SKM-1 treated with dmso at 0.1 percent for 144 hours (cell line): ENCODE data around the gene AP3S2.
A peak's percentile ranks its signal among the peaks of the same experiment; 100 is the strongest.
"Not testable (repeated sequence)": the region's sequence is repeated elsewhere in the genome, so short reads cannot be mapped to it uniquely, and the experiment has no call there.

Experiments
- DNase-seq: peaks from one replicate; lab custom pipeline; 2025; ENCODE audit not compliant: unreplicated experiment; lab: John Stamatoyannopoulos, UW

Gene AP3S2

DNA sequence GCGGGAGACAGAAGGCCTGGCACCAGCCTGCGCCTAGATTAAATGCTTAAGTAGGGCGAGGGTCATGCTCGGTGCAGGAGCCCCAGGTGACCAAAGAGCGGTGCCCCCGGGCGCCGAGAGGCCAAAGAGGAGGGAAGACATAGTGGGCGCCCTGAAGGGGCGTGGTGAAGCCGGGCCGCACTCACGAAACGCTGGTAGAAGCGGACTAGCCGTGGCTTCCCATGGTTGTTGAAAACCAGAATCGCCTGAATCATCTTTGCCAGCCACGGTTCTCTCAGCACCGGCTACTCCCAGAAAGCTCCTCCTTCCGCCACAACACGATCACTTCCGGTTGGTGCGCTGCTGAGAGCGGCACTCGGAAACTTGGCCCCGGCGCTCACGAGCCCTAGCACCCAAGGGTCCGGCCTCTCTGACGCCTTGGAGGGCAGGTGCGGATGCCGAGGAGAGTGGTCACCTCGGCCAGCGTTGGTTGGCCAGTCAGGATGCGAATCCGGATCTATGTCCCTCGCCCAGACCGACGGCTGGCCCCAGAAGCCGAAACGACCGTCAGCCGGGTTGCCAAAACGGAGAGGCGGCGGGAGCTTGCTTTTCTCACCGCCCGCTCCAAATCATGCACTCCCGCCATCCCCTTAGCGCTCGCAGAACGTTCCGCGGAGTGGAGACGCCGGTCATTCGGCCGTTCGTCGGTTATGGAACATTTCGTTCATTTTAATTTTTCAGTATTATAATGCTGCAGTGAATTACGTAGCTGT, at the start of gene AP3S2:
AP3S2 (minus strand) TSS at position 299 of the 752 bp plus-strand sequence; CDS start at position 254, 45 bp downstream.
- peak; percentile 90 for DNase-seq

GRCh38 chr15:89939910-89940309, 46.1 kb upstream of the AP3S2 start:
- DNase-seq = no peak

DNA sequence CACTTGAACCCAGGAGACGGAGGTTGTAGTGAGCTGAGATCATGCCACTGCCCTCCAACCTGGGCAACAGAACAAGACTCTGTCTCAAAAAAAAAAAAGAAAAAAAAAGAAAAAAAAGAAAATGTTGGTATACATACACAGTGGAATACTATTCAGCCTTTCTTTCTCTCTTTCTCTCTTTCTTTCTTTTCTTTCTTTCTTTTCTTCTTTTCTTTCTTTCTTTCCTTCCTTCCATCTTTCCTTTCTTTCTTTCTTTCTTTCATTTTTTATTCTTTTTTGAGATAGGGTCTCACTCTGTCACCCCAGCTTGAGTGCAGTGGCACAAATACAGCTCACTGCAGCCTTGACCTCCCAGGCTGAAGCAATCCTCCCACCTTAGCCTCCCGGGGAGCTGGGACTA, 45.6 kb upstream of the AP3S2 start:
- DNase-seq = not testable (repeated sequence)

- no peak for DNase-seq
Observed at GRCh38 chr15:89937365-89938350, 43.9 kb upstream of the AP3S2 start.

DNA sequence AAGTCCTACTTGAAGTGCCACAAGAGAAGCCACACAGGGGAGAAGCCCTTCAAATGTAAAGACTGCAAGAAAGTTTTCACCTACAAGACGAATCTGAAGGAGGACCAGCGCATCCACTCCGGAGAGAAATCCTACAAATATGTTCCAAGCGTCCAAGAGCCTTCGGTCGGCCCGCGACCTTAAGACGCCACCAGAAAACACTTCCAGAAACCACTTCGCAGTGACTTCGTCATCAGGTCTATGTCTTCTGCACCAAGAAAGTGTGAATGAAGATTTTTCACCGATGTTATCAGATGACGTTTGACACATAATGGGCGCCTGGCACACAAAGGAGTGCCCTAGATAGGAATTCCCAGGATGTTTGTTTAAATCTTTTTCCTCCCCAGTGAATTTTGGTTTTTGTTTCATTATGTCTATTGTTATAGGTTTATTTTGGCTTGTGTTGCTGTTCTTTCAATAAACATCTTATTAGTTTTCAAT, 43.0 kb upstream of the AP3S2 start:
- DNase-seq = no peak

DNA sequence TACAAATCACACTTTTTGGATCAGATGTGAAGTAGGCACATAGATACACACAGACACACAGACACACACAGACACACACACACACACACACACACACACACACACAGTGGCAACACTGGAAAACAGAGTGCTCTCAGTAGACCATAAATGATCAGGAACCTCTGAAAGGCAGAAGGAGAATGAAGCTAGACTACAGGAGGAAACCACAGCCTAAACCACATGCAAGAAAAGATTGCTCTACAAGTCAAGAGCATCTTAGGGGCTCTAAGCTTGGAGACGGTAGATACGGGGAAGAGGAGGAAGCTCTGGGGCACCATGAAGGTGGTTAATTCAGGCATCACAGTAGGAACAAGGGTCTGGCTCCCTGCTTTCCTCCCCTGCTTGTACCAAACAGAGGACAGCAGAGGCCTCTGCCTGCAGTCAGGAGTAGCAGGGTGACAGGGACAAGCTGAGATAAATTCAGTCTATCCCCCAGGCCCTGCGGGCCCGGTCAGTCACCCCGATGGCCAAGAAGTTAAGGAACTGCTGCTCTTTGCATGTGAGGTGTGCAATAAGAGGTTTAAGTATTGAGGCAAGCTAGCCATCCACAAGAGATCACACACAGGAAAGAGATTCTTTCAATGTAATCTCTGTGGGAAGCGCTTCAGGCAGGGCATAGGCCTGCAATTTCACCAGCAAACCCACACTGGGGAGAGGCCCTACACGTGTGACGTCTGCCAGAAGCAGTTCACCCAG, 42.4 kb upstream of the AP3S2 start:
- peak; percentile 91 for DNase-seq

- no peak for DNase-seq
Observed at GRCh38 chr15:89932880-89933279, 39.1 kb upstream of the AP3S2 start.

- DNase-seq = no peak
Observed at GRCh38 chr15:89928421-89928820, 34.6 kb upstream of the AP3S2 start.

- no peak for DNase-seq
Observed at GRCh38 chr15:89926158-89926557, 32.4 kb upstream of the AP3S2 start.

GRCh38 chr15:89917442-89918101, 23.8 kb upstream of the AP3S2 start:
- DNase-seq = no peak

- no peak for DNase-seq
Observed at GRCh38 chr15:89916660-89917059, 22.9 kb upstream of the AP3S2 start.

DNA sequence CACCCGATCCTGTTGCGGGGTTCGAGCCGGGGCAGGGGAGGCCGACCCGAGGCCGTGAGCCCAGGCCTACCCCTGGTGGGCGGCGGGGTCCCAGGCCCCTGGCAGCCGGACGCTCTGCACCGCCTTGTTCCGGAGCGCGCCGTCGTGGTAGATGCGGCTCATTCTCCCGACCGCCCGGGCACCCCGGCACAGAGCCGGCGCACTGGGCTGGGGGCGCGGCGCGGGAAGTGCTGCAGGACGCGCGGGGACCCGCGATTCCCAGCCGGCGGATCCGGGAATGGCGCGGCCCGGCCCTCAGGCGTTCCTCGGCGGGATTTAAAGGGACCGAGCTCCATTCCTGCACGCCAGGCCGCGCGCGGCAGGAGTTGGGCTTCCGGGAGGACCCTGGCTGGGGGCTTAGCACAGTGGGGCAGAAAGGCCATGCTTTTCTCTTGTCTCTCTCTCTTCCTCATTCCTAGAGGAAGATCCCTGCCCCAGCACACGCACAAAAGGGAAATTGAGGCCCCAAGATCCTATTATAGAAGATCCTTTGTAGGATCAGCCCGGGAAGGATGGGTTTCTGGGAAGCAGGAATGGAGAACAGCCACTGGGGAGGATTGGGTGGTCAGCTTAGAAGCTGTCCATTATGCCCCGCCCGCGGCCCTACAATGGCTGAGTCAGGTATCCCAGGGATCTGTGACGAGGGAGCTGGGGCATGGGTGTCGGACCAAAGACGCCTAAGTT, 19.0 kb upstream of the AP3S2 start, which contains the start of gene ARPIN:
ARPIN (minus strand) TSS at position 279 of the 723 bp plus-strand sequence; CDS start at position 162, 117 bp downstream.
- DNase-seq = no peak

GRCh38 chr15:89912145-89912673, 18.4 kb upstream of the AP3S2 start:
- DNase-seq = no peak

- DNase-seq = peak; percentile 66
Observed at GRCh38 chr15:89910891-89911626, 17.3 kb upstream of the AP3S2 start.

DNA sequence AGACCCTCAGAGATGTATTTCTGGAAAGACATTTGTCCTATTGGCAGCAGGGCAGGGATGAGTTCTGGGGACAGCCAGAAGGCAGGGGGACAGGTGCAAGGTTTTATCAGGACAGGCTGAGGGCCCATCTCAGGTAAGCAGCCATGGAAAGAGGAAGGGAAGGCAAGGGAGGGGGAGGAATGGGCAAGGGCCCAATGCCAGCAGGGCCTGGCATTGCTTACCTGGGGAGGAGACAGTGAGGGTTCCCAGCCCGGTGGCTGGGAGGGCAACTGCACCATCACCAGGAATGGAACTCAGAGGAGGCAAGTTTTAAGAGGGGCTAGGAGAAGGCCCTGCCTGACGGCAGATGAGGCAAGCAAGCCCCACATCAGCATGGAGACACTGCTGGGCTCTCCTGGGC, 15.8 kb upstream of the AP3S2 start:
- DNase-seq = no peak

DNA sequence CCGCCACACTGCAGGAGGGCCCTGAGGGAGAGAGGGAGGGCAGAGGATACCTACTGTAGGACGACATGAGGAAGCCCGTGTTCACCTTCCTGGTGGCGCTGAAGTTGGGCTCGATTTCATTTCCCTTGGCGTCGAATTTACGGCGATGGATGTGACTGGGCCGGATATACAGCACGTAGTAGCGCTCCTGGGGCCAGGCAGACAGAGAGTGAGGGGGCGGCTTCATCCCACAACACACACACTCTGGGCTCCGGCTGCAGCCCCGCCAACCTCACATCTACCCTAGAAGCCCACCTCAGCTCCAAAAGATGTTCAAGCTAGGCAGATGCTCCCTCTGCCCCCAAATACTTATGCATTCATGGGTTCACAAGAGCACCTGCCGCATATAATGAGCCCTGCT, 14.4 kb upstream of the AP3S2 start:
- no peak for DNase-seq

DNA sequence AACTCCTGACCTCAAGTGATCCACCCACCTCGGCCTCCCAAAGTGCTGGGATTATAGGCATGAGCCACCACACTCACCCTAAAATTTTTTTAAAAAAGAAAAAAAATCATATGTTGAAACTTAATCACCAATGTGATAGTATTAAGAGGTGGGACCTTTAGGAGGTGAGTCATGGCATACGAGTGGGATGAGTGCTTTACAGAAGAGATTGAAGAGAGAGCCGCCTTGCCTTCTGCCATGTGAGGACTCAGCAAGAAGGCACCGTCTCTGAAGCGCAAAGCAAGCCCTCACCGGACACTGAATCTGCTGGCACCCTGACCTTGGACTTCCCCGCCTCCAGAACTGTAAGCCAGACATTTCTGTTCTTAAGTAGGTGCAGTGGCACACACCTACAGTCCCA, 13.5 kb upstream of the AP3S2 start:
- no peak for DNase-seq

DNA sequence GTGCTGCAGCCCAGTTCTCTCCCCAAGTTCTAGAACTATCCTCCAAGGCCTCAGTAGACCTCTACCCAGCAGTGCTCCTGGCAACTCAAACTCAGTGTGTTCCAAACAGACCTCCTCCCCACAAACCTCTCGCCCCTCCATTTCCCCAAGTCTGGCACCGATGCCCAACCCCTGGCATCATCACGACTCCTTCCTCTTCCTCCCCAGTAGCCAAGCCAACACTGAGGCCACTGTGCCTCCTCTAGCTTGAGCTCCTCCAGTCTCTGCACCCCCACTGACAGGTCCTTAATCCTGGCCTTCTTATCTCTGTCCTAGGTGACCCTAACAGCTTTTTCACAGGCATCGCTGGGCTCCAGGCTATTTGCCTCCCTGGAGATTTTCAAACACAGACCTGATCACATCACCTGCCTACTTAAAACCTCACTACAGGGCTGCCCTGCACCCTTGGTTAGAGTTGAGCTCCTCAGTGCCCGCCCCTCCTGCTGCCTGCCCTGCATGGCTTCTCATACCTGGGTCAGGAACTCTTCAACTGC, 12.1 kb upstream of the AP3S2 start:
- DNase-seq = no peak

DNA sequence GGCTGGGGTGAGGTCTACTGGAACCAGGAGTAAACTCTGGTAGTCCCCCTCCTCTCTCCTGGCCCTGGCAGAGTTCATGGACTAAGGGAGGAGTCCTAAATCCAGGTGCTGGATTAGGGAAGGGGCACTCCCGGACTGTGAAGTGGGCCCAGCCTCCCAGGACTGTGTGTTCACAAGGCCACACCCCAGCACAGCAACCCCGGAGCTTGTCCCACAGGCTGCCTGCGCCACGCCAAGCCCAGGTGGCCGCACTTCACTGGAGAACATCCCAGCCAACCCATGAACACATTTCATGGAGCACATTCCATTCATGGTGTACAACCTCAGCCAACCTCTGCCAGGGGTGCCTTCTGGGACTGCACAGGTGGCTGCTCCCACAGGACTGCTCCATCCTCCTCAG, 10.7 kb upstream of the AP3S2 start:
- no peak for DNase-seq
